Coronary artery (tissue), 2 donors: Measurements from ENCODE around the gene EDIL3.
A peak's percentile ranks its signal among the peaks of the same experiment; 100 is the strongest.

Experiments used
- DNase-seq: peaks from one replicate; pipeline ENCODE4 v3.0.0-alpha.2; 2017; ENCODE audit warnings: low spot score
- H3K27ac ChIP-seq, 2 donors: fragments of 200-600 bp; sonication (generic); one replicate each; pipeline ENCODE4 v1.5.1; 2016 to 2019
- H3K4me3 ChIP-seq: fragments of 200-600 bp; sonication (generic); 2 replicates; pipeline ENCODE4 v1.5.1; 2016; ENCODE audit warnings: mild to moderate bottlenecking, moderate library complexity
- CTCF ChIP-seq: fragments of 200-600 bp; sonication (generic); IDR thresholded peaks from one replicate; pipeline ENCODE4 v1.5.1; 2019; ENCODE audit warnings: antibody characterized with exemption

EDIL3 gene

GRCh38 chr5:84378420-84378819, 6.3 kb downstream of the EDIL3 start:
- H3K4me3 ChIP-seq = peak overlapping the region; percentile 18
- no peak for DNase-seq
- TF ChIP-seq CTCF = no peak
- peak overlapping the region; percentile 68 to 91 for H3K27ac ChIP-seq

DNA sequence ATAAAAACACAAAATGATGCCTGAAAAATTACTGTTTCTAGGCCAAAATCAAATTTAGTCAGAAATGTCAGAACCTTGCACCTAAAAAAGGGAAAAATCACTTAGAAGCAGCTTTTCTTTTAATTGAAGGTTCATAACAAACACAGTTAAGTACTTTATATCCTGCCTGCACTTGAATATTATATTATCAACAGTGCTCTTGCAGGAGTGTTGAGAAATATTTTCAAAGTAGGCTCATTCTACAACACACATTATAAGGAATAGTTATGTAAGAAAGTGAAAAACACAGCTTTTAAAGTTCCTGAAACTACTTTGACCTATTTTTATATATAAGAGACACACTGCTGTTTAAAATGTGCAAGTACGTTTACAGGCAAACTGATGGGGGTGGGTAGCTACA, 8.3 kb downstream of the EDIL3 start:
- DNase-seq = no peak
- TF ChIP-seq CTCF = no peak
- no peak overlapping the region for H3K4me3 ChIP-seq
- H3K27ac ChIP-seq = no peak overlapping the region

GRCh38 chr5:84374568-84374967, 10.1 kb downstream of the EDIL3 start:
- no peak for TF ChIP-seq CTCF
- no peak for DNase-seq
- no peak overlapping the region for H3K27ac ChIP-seq
- H3K4me3 ChIP-seq = no peak overlapping the region

- no peak for DNase-seq
- Histone ChIP-seq H3K27ac (no peak overlapping the region), H3K4me3 (no peak overlapping the region)
- no peak for TF ChIP-seq CTCF
These were observed 11.2 kb downstream of the EDIL3 start for GRCh38 chr5:84373506-84373905.

DNA sequence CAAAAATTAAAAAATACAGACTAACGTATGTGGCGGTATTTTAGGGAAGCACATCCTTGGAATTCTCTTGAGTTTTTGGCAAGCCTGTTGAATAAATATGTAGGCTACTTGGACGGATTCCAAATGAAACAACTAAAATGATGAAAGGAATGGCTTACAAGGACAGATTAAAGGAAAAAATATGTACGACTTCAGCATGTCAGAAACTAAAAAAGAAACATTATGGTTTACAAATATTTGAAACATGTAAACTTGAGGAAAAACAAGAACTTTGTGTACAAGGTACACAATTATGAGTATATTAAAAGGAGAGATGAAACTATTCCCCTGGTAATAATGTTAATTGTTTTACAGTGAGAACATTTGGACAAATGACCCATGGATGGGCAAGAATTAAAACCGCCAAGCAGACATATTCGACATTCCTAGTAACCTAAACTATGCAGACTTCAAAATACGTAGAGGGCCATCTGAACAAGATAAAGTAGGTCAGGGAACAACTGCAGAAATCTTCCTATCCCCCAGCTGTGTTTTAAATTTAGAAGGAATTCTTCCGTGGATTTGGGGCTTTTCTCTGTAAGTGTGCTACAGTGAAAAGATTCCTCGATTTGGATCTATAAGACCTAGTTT, 12.5 kb downstream of the EDIL3 start:
- Histone ChIP-seq H3K27ac (peak overlapping the region; percentile 22 to 24), H3K4me3 (peak overlapping the region; percentile 30)

GRCh38 chr5:84370176-84370575, 14.5 kb downstream of the EDIL3 start:
- no peak overlapping the region for H3K27ac ChIP-seq
- DNase-seq = no peak
- no peak overlapping the region for H3K4me3 ChIP-seq
- TF ChIP-seq CTCF = no peak

More for the DNA sequence above, 12.5 kb downstream of the EDIL3 start:
- no peak for DNase-seq
- no peak for TF ChIP-seq CTCF

DNA sequence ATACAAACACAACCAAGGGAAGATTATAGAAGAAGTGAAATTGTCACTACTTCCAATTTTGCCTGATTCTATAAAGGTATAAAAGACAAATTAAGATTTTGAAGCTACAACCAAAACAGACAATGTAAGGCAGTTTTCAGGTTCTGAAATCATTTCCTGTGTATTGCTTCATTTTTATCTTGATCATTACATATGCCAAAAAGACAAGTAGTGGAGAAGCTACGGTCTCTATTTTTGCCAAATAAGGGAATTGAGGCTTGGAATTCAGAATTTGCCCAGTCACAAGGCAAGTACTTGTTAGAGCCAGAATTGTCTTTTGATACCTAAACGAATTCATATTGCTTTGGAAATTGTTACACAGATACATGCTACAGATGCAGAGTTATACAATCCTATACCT, 20.6 kb downstream of the EDIL3 start:
- Histone ChIP-seq H3K4me3 (no peak overlapping the region), H3K27ac (no peak overlapping the region)
- DNase-seq = no peak
- TF ChIP-seq CTCF = no peak
